Naive B cell (primary cell): ENCODE results near the gene TRIM66. TPM values are rescaled to one million over a fixed set of nuclear protein-coding genes. Genes with fewer than 3 reads are reported as not detected.

ENCODE experiments used
- ATAC-seq, 2 donors: fragments of 150-1000 bp; cut with Tn5 transposase; 2 replicates each; pipeline ENCODE4 v1.10.0; 2021; ENCODE audit warnings: low read depth in 2 of 2, mild to moderate bottlenecking in 2 of 2, moderate library complexity in 2 of 2
- DNase-seq: peaks from one replicate; pipeline ENCODE4 v3.0.0; 2022
- H3K27ac Mint-ChIP-seq, 6 donors: one replicate each; pipeline ENCODE4 v1.8.0; 2020 to 2022; ENCODE audit warnings: mild to moderate bottlenecking in 6 of 6, mixed read lengths in 6 of 6, moderate library complexity in 5 of 6, inconsistent platforms in 2 of 6
- H3K27me3 Mint-ChIP-seq, 3 donors: one replicate each; pipeline ENCODE4 v1.8.0; 2021 to 2022; ENCODE audit warnings: mixed read lengths in 3 of 3, mild to moderate bottlenecking in 1 of 3
- H3K36me3 Mint-ChIP-seq, 2 donors: one replicate each; pipeline ENCODE4 v1.8.0; 2020 to 2022; ENCODE audit warnings: mixed read lengths in 2 of 2, inconsistent platforms in 1 of 2, mild to moderate bottlenecking in 1 of 2
- H3K4me1 Mint-ChIP-seq, 3 donors: one replicate each; pipeline ENCODE4 v1.8.0; 2020 to 2022; ENCODE audit warnings: mixed read lengths in 3 of 3, inconsistent platforms in 1 of 3, mild to moderate bottlenecking in 1 of 3, moderate library complexity in 1 of 3
- H3K4me3 Mint-ChIP-seq, 8 donors: one replicate each; pipeline ENCODE4 v1.8.0; 2020 to 2022; ENCODE audit warnings: mild to moderate bottlenecking in 8 of 8, mixed read lengths in 8 of 8, moderate library complexity in 8 of 8, inconsistent platforms in 2 of 8
- H3K9me3 Mint-ChIP-seq, 7 donors: one replicate each; pipeline ENCODE4 v1.8.0; 2020 to 2022; ENCODE audit warnings: mixed read lengths in 7 of 7, mild to moderate bottlenecking in 5 of 7, inconsistent platforms in 2 of 7, moderate library complexity in 1 of 7
- polyA plus RNA-seq, 6 donors: library from polyadenylated mRNA; unstranded; fragments of 300-500 nt; fragmentation: Illumina TruSeq; gene quantifications; one replicate each; pipeline ENCODE4 v1.2.3, GENCODE V29; 2021; ENCODE audit warnings: low read depth in 6 of 6

Gene TRIM66
- polyA plus RNA-seq, 6 donors from 2014 or later = 0.31 to 1.7 (median 0.95) TPM; not detected in 1

GRCh38 chr11:8709777-8710176, 27.3 kb upstream of the TRIM66 start:
- Mint-ChIP-seq H3K27ac (no peak overlapping the region), H3K4me3 (no peak overlapping the region), H3K27me3 (no peaks in the 10 kb centered on the region), H3K36me3 (peaks cover 0 to 4% of the 10 kb centered on the region in 2 donors), H3K4me1 (peaks cover 0 to 1% (median 0%) of the 10 kb centered on the region in 3 donors), H3K9me3 (no peaks in the 10 kb centered on the region)
- no peak for ATAC-seq
- DNase-seq = no peak

- no peaks in the 10 kb centered on the region for H3K9me3 Mint-ChIP-seq
- ATAC-seq (no peak), DNase-seq (no peak)
- H3K27me3 Mint-ChIP-seq = no peaks in the 10 kb centered on the region
- H3K36me3 Mint-ChIP-seq = peaks cover 0 to 4% of the 10 kb centered on the region in 2 donors
- H3K27ac Mint-ChIP-seq = peak overlapping the region in 1 of 6 donors; percentile 77
- no peak overlapping the region for H3K4me3 Mint-ChIP-seq
- peaks cover 0 to 1% (median 0%) of the 10 kb centered on the region in 3 donors for H3K4me1 Mint-ChIP-seq
Observed at GRCh38 chr11:8709002-8709672, 26.7 kb upstream of the TRIM66 start.

- H3K4me3 Mint-ChIP-seq = no peak overlapping the region
- H3K27ac Mint-ChIP-seq = no peak overlapping the region
- ATAC-seq = no peak
- no peaks in the 10 kb centered on the region for H3K9me3 Mint-ChIP-seq
- H3K27me3 Mint-ChIP-seq = no peaks in the 10 kb centered on the region
- peaks cover 0 to 4% of the 10 kb centered on the region in 2 donors for H3K36me3 Mint-ChIP-seq
- DNase-seq = no peak
- H3K4me1 Mint-ChIP-seq = no peaks in the 10 kb centered on the region
Observed at GRCh38 chr11:8707541-8708191, 25.2 kb upstream of the TRIM66 start.

GRCh38 chr11:8706673-8707432, 24.4 kb upstream of the TRIM66 start:
- DNase-seq (no peak), ATAC-seq (no peak)
- H3K36me3 Mint-ChIP-seq = peaks cover 0 to 4% of the 10 kb centered on the region in 2 donors
- H3K4me3 Mint-ChIP-seq = no peak overlapping the region
- H3K27ac Mint-ChIP-seq = no peak overlapping the region
- H3K4me1 Mint-ChIP-seq = no peaks in the 10 kb centered on the region
- H3K27me3 Mint-ChIP-seq = no peaks in the 10 kb centered on the region
- H3K9me3 Mint-ChIP-seq = no peaks in the 10 kb centered on the region

GRCh38 chr11:8705146-8705545, 22.7 kb upstream of the TRIM66 start:
- no peaks in the 10 kb centered on the region for H3K9me3 Mint-ChIP-seq
- ATAC-seq = no peak
- no peaks in the 10 kb centered on the region for H3K27me3 Mint-ChIP-seq
- peak overlapping the region in 3 of 6 donors; percentile 28 to 67 (median 33) for H3K27ac Mint-ChIP-seq
- DNase-seq = no peak
- H3K4me3 Mint-ChIP-seq = no peak overlapping the region
- peaks cover 0 to 3% (median 3%) of the 10 kb centered on the region in 3 donors for H3K4me1 Mint-ChIP-seq
- H3K36me3 Mint-ChIP-seq = peaks cover 0 to 4% of the 10 kb centered on the region in 2 donors

GRCh38 chr11:8704136-8704535, 21.7 kb upstream of the TRIM66 start:
- H3K36me3 Mint-ChIP-seq = peaks cover 0 to 4% of the 10 kb centered on the region in 2 donors
- ATAC-seq (no peak), DNase-seq (no peak)
- H3K27me3 Mint-ChIP-seq = no peaks in the 10 kb centered on the region
- peaks cover 4 to 11% (median 8%) of the 10 kb centered on the region in 3 donors for H3K4me1 Mint-ChIP-seq
- H3K4me3 Mint-ChIP-seq = no peak overlapping the region
- H3K9me3 Mint-ChIP-seq = no peaks in the 10 kb centered on the region
- peak overlapping the region in 1 of 6 donors; percentile 6 for H3K27ac Mint-ChIP-seq

- no peak overlapping the region for H3K4me3 Mint-ChIP-seq
- no peak for DNase-seq
- peaks cover 0 to 5% of the 10 kb centered on the region in 2 donors for H3K36me3 Mint-ChIP-seq
- H3K9me3 Mint-ChIP-seq = no peaks in the 10 kb centered on the region
- no peak for ATAC-seq
- H3K4me1 Mint-ChIP-seq = peaks cover 4 to 12% (median 11%) of the 10 kb centered on the region in 3 donors
- no peak overlapping the region for H3K27ac Mint-ChIP-seq
- no peaks in the 10 kb centered on the region for H3K27me3 Mint-ChIP-seq
Observed at GRCh38 chr11:8702598-8702915, 20.1 kb upstream of the TRIM66 start.

GRCh38 chr11:8701891-8702597, 19.6 kb upstream of the TRIM66 start:
- no peaks in the 10 kb centered on the region for H3K9me3 Mint-ChIP-seq
- no peaks in the 10 kb centered on the region for H3K27me3 Mint-ChIP-seq
- no peak for DNase-seq
- peak overlapping the region in 2 of 6 donors; percentile 89 to 91 for H3K27ac Mint-ChIP-seq
- H3K4me3 Mint-ChIP-seq = peak overlapping the region in 1 of 8 donors; percentile 32
- no peak for ATAC-seq
- peaks cover 0 to 9% of the 10 kb centered on the region in 2 donors for H3K36me3 Mint-ChIP-seq
- peaks cover 4 to 12% (median 11%) of the 10 kb centered on the region in 3 donors for H3K4me1 Mint-ChIP-seq

GRCh38 chr11:8699903-8700302, 17.4 kb upstream of the TRIM66 start:
- Mint-ChIP-seq H3K27me3 (no peaks in the 10 kb centered on the region), H3K27ac (peak overlapping the region in 2 of 6 donors; percentile 56 to 85), H3K9me3 (no peaks in the 10 kb centered on the region), H3K4me3 (no peak overlapping the region), H3K36me3 (peaks cover 0 to 16% of the 10 kb centered on the region in 2 donors), H3K4me1 (peaks cover 4 to 12% (median 11%) of the 10 kb centered on the region in 3 donors)
- DNase-seq (no peak), ATAC-seq (no peak)

- Mint-ChIP-seq H3K9me3 (no peaks in the 10 kb centered on the region), H3K4me1 (peaks cover 4 to 12% (median 11%) of the 10 kb centered on the region in 3 donors), H3K27ac (peak overlapping the region in 1 of 6 donors; percentile 38), H3K27me3 (no peaks in the 10 kb centered on the region), H3K4me3 (peak overlapping the region in 1 of 8 donors; percentile 15), H3K36me3 (peaks cover 0 to 15% of the 10 kb centered on the region in 2 donors)
- no peak for DNase-seq
- ATAC-seq = no peak
Observed at GRCh38 chr11:8698917-8699441, 16.5 kb upstream of the TRIM66 start.

GRCh38 chr11:8698379-8698851, 15.9 kb upstream of the TRIM66 start:
- Mint-ChIP-seq H3K9me3 (no peaks in the 10 kb centered on the region), H3K4me1 (peaks cover 4 to 12% (median 11%) of the 10 kb centered on the region in 3 donors), H3K4me3 (peak overlapping the region in 2 of 8 donors; percentile 55 to 70), H3K27me3 (no peaks in the 10 kb centered on the region), H3K27ac (no peak overlapping the region), H3K36me3 (peaks cover 0 to 15% of the 10 kb centered on the region in 2 donors)
- DNase-seq (no peak), ATAC-seq (no peak)

- DNase-seq (no peak), ATAC-seq (no peak)
- H3K4me3 Mint-ChIP-seq = no peak overlapping the region
- H3K9me3 Mint-ChIP-seq = no peaks in the 10 kb centered on the region
- H3K36me3 Mint-ChIP-seq = peaks cover 0 to 15% of the 10 kb centered on the region in 2 donors
- H3K4me1 Mint-ChIP-seq = peaks cover 4 to 12% (median 11%) of the 10 kb centered on the region in 3 donors
- no peaks in the 10 kb centered on the region for H3K27me3 Mint-ChIP-seq
- peak overlapping the region in 1 of 6 donors; percentile 15 for H3K27ac Mint-ChIP-seq
Observed at GRCh38 chr11:8697054-8697453, 14.6 kb upstream of the TRIM66 start.

GRCh38 chr11:8694137-8694536, 11.7 kb upstream of the TRIM66 start:
- no peak for ATAC-seq
- H3K9me3 Mint-ChIP-seq = no peaks in the 10 kb centered on the region

More at GRCh38 chr11:8694137-8694536, 11.7 kb upstream of the TRIM66 start:
- Mint-ChIP-seq H3K27ac (no peak overlapping the region), H3K36me3 (peaks cover 0 to 15% of the 10 kb centered on the region in 2 donors), H3K27me3 (no peaks in the 10 kb centered on the region), H3K4me3 (peak overlapping the region in 1 of 8 donors; percentile 31), H3K4me1 (peaks cover 10 to 13% (median 10%) of the 10 kb centered on the region in 3 donors)
- DNase-seq = no peak
